DND-41 (cell line): ENCODE results near the gene WIPF3.

Experiments
- CTCF ChIP-seq: IDR thresholded peaks from 2 replicates; pipeline ENCODE4 v1.5.1; 2012; ENCODE audit warnings: borderline replicate concordance, low read length, moderate library complexity, mild to moderate bottlenecking; ENCODE audit not compliant: poor library complexity, severe bottlenecking; ENCODE audit errors: extremely low read depth
- EZH2 ChIP-seq: IDR thresholded peaks from 3 replicates; pipeline ENCODE4 v1.6.1; 2012; ENCODE audit warnings: borderline replicate concordance, low read depth, mild to moderate bottlenecking, moderate library complexity, low read length, inconsistent platforms; ENCODE audit not compliant: severe bottlenecking

GRCh38 chr7:29831705-29832104 is 25.4 kb downstream of the WIPF3 start:
- no peak for TF ChIP-seq CTCF
- no peak for TF ChIP-seq EZH2
